NCI-H2081 treated with DMSO at 0.1 percent for 48 hours (cell line): ENCODE measurements around the gene ANK3.

Experiments used
- DNase-seq: peaks from one replicate; lab custom pipeline; 2025; lab: John Stamatoyannopoulos, UW

Gene ANK3

GRCh38 chr10:60175441-60175971 lies 214.2 kb downstream of the ANK3 start:
- DNase-seq: no peak

DNA sequence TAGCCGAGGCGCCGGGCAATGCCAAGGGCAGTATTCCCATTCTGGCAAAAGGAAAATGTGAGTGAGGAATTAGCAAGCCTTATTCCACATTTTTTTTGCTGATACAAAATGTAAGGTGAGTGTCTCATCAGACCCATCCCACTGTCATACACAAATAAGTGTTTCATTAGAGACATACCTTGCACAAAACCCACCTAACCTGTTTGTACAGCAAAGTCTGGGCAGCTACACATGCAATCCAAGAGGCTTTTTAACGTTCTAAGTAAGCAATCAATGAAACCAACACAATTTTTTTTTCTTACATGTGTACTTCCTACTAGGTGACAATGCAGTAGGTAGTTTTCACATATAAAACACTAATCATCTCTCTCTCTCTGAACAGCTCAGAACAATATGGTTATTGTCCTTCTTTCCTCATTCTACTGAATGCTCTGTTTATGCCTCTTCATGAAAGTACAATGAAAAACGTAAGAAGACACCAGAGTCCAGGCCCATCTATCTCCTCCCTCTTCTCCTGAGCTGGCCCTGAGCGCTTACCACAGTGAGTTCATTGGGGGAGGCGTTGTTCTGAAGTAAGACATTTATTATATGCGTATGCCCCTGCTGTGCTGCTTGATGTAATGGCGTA lies 217.2 kb downstream of the ANK3 start:
- no peak for DNase-seq

DNA sequence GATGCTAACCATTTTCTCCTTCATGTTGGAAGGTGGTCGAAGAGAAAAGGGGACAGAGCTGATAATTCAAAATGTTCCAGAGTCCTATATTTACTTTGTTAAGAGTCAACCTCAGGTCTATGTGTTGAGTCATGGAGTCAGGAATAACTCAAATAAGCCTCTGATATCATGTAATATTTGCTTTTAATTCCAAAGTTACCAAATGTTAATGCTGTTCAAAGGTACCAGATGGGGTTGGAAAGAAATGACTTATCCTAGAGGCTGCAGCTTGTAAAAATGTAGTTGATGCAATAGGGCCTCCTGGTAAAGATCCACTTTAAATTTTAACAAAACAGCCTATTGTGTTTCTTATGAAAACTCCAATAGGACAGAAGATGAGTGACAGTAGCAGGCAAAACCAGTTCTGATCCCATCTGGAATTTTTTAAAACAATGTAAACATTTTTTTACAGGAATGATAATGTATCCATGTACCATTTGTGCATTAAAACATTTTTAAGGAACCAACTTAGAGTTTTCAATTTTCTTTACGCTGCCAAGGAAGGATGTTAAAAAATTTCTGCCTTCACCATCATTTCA lies 218.2 kb downstream of the ANK3 start:
- DNase-seq: no peak

GRCh38 chr10:60170250-60170649 lies 219.4 kb downstream of the ANK3 start:
- no peak for DNase-seq

GRCh38 chr10:60169111-60169510 lies 220.6 kb downstream of the ANK3 start:
- DNase-seq: no peak

DNA sequence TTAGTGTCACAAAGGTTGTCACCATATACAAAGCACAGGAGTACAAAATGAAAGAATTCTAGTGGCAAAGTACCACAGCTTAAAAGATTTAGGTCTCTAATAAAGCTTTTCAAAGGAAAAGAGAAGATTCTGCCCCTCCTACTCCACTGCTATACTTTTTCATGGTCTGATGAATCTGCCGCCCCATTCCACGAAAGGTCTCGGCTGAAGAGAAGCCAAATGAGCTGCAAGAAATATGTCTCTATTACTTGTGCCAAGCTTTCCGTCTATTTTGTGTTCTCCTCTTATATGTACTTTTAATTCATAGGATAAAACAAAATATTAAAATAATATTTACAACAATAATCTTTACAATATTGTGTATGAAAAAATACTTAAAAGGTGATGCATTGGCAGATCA lies 222.6 kb downstream of the ANK3 start:
- no peak for DNase-seq

- no peak for DNase-seq
Measured at GRCh38 chr10:60163786-60164185, 225.9 kb downstream of the ANK3 start.

DNA sequence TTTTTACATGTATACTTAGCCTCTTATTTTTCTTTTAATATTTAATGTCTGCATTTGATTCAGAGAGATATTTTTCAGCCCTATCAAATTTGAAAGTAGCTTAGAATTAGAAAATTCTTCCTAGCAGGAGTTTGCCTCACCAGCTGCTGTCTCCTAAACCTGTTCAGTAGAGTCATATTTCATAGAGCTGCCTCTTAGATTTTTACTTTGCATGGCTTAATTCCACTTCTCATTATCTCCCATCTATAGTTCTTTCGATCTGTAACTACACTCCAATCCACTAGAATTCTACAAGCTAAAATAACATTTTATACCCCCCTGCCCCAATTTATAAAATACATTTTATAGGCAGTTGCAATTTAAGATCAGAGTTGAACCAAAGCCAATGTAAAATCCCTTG lies 227.0 kb downstream of the ANK3 start:
- no peak for DNase-seq

DNA sequence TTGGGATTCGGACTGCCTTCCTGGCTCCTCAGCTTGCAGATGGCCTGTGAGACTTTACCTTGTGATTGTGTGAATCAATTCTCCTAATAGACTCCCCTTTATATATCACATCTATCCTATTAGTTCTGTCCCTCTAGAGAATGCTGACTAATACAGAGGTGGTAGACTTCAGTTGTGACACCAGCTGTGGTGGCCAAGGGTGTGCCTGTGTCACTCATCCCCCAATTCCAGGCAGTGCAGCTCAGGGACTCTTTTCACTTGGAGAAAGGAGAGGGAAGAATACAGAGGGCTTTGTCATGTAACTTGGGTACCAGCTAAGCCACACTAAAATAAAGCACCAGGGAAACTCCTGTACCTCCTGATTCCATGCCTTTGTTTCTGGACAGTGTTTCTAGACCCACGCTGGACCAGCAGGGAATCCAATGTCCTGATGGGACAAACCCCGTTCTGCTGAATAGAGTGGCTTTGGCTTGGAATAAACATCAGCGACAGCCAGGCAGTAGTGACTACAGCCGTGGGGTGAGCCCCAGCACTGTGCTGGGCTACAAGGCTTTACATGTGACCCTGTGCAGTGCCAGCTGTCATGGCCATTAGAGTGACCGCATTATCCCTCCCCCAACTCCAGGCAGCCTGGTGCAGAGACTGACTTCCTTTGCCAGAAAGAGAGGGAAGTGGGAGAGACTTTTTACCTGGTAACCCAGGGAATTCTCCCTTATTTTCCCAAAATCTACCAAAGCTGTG lies 233.6 kb downstream of the ANK3 start:
- no peak for DNase-seq

GRCh38 chr10:60155099-60155877 lies 234.4 kb downstream of the ANK3 start:
- DNase-seq: no peak

DNA sequence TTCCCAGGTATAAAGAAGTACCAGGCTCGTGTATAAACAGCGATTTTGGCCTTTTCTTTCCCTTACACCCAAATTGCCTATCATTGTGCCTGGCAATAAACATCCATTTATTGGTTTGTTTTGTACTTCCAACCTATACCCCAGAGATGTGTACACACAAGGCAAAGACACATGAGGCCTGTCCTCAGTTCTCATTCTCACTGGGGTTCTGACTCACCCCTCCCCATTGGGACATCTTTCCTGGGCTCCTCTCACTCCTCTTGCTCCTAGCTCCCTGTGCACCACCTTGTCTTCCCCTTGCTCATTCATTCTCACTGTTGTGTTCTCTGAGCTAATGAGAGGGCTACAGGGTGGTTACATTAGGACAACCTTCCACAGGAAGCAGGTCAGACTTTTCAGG lies 240.7 kb downstream of the ANK3 start:
- no peak for DNase-seq

DNA sequence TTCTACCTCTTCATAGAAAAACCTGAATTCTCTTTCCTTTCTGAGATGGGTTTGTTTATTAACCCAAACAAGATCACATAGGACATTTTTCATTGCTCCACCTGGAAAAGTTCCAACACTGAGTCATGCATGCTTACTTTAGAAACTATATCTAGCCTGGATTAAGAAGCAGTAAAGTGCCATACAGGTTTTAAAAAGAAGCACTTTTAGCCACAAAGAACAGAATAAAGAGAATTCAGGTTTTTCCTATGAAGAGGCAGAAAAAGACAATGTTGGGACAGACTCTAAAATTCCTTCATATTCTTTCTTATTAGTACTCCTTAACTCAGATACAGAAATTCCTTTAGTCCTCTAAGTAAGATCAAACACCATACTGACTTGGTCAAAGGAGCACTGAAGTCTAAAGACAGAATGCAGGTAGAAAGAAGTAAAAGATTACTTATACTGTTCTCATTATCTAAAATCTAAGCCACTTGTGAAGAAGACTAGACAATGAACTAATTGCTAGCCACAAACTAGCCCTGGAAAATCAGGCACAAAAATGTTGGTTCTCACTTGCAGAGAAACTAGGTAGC lies 241.3 kb downstream of the ANK3 start:
- DNase-seq: no peak

DNA sequence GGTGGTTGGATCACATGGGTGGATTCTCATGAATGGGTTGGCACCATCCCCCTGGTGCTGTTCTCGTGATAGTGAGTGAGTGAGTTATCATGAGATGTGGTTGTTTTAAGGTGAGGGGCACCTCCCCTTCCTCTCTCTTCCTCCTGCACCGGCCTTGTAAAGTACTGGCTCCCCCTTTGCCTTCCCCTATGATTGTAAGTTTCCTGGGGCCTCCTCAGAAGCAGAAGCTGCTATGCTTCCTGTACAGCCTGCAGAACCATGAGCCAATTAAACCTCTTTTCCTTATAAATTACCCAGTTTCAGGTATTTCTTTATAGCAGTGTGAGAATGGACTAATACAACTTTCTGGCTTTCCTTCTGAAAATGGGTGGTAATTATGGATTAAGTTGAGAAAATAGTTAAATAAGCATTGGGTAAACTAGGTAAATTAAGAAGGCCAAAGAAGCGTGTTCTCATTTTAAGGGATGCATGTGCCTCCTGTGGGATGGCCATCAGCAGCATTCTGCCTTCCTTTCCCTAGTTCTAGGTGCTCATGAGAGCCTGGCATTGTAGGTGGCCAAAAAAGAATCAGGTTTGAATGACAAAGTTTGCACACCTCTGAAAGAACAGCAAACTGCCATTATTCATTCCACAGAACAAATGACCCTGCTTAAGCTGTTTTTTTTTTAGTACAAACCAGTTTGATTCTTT lies 242.0 kb downstream of the ANK3 start:
- no peak for DNase-seq

GRCh38 chr10:60147025-60147424 lies 242.7 kb downstream of the ANK3 start:
- DNase-seq: no peak

- no peak for DNase-seq
Measured at GRCh38 chr10:60144099-60144498, 245.6 kb downstream of the ANK3 start.

DNA sequence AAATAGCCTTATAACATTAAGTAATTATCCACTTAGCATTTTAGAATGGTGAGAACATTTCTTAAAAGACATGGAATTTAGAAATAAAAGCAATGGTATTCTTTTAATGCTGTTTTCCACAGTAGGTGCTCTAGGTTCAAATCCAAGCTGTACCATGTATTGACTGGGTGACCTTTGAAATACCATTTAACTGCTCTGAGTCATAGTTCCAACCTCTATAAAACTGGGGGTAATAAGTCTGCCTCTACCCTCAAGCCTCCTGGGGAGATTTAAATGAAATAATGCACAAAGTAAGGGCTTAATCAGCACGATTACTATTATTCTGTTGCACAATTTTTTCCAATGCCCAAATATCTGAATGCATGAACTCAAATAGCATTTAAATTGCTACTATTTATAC lies 246.9 kb downstream of the ANK3 start:
- no peak for DNase-seq

- DNase-seq: no peak
Measured at GRCh38 chr10:60141896-60142559, 247.6 kb downstream of the ANK3 start.

GRCh38 chr10:60140651-60141632 lies 248.7 kb downstream of the ANK3 start:
- no peak for DNase-seq

- no peak for DNase-seq
Measured at GRCh38 chr10:60139798-60140566, 249.7 kb downstream of the ANK3 start.
